ENCODE results near the gene RASL11A. TPM values are rescaled to one million over a fixed set of nuclear protein-coding genes. Genes with fewer than 3 reads are reported as not detected.

Gene RASL11A
- total RNA-seq: 9.6 TPM

GRCh38 chr13:27270594-27271520 lies at the start of gene RASL11A:
Gene RASL11A (plus strand): TSS chr13:27270830. CDS start chr13:27270945, 115 bp downstream.

GRCh38 chr13:27251166-27252091 lies 19.2 kb upstream of the RASL11A start, which contains the start of gene RPL21:
Gene RPL21 (plus strand): TSS chr13:27251558. CDS start chr13:27253777, 2,219 bp downstream.

Other genes with a start within 250 kb of the RASL11A start
- 45.7 TPM for gene USP12, start 99.0 kb upstream of the RASL11A start, total RNA-seq
- 634 TPM for gene RPL21, start 19.3 kb upstream of the RASL11A start, total RNA-seq
- gene GTF3A, start 153.8 kb downstream of the RASL11A start, total RNA-seq: 58.8 TPM
- 47.1 TPM for gene MTIF3, start 179.7 kb downstream of the RASL11A start, total RNA-seq

All from camera-type eye (tissue), 1 donor.